ENCODE results near the gene ELMO1.
"Not testable (repeated sequence)": the region's sequence is repeated elsewhere in the genome, so short reads cannot be mapped to it uniquely, and the experiment has no call there.

The ELMO1 gene

GRCh38 chr7:37160656-37161055, 288.0 kb downstream of the ELMO1 start:
- no peak for DNase-seq

- no peak for DNase-seq
These were observed 295.3 kb downstream of the ELMO1 start for GRCh38 chr7:37153376-37153775.

- no peak for DNase-seq
These were observed 296.8 kb downstream of the ELMO1 start for GRCh38 chr7:37151741-37152413.

- no peak for DNase-seq
These were observed 297.8 kb downstream of the ELMO1 start for GRCh38 chr7:37150856-37151255.

GRCh38 chr7:37150180-37150579, 298.5 kb downstream of the ELMO1 start:
- no peak for DNase-seq

- no peak for DNase-seq
These were observed 298.9 kb downstream of the ELMO1 start for GRCh38 chr7:37149773-37150124.

- DNase-seq = no peak
These were observed 299.5 kb downstream of the ELMO1 start for GRCh38 chr7:37149051-37149772.

GRCh38 chr7:37145682-37146081, 303.0 kb downstream of the ELMO1 start:
- DNase-seq = no peak

- no peak for DNase-seq
These were observed 304.2 kb downstream of the ELMO1 start for GRCh38 chr7:37144423-37144822.

- no peak for DNase-seq
These were observed 305.7 kb downstream of the ELMO1 start for GRCh38 chr7:37142958-37143357.

GRCh38 chr7:37141742-37142141, 306.9 kb downstream of the ELMO1 start:
- no peak for DNase-seq

- DNase-seq = not testable (repeated sequence)
These were observed 314.8 kb downstream of the ELMO1 start for GRCh38 chr7:37133902-37134301.

GRCh38 chr7:37131855-37132254, 316.8 kb downstream of the ELMO1 start:
- DNase-seq = no peak

- DNase-seq = no peak
These were observed 319.6 kb downstream of the ELMO1 start for GRCh38 chr7:37129035-37129425.

- no peak for DNase-seq
These were observed 320.2 kb downstream of the ELMO1 start for GRCh38 chr7:37128327-37129034.

- DNase-seq = no peak
These were observed 329.3 kb downstream of the ELMO1 start for GRCh38 chr7:37119296-37119860.

- no peak for DNase-seq
These were observed 330.7 kb downstream of the ELMO1 start for GRCh38 chr7:37118004-37118403.

GRCh38 chr7:37117292-37117691, 331.4 kb downstream of the ELMO1 start:
- DNase-seq = no peak

- DNase-seq = no peak
These were observed 332.5 kb downstream of the ELMO1 start for GRCh38 chr7:37116093-37116701.

GRCh38 chr7:37113661-37114355, 334.9 kb downstream of the ELMO1 start:
- DNase-seq = no peak

- no peak for DNase-seq
These were observed 335.8 kb downstream of the ELMO1 start for GRCh38 chr7:37112876-37113275.

GRCh38 chr7:37112218-37112617, 336.4 kb downstream of the ELMO1 start:
- no peak for DNase-seq

GRCh38 chr7:37111459-37111858, 337.2 kb downstream of the ELMO1 start:
- no peak for DNase-seq
